T-helper 17 cell (primary cell): ENCODE data around the gene SLC15A3. TPM values are rescaled to one million over a fixed set of nuclear protein-coding genes. Genes with fewer than 3 reads are reported as not detected.

Experiments used
- ATAC-seq: fragments of 150-1000 bp; cut with Tn5 transposase; 2 replicates; pipeline ENCODE4 v1.10.0; 2021; ENCODE audit warnings: mild to moderate bottlenecking, moderate library complexity
- DNase-seq, 3 donors: peaks; one replicate each; pipeline versions ENCODE4 v3.0.0 to v3.0.0-alpha.2; 2020 to 2021
- H3K9me3 ChIP-seq: one replicate; pipeline ENCODE4 v1.7.0; 2013; ENCODE audit warnings: low read length, mild to moderate bottlenecking; ENCODE audit not compliant: control insufficient read depth, poor library complexity, severe bottlenecking
- H3K27ac Mint-ChIP-seq: one replicate; pipeline ENCODE4 v1.8.0; 2022; ENCODE audit warnings: mild to moderate bottlenecking, moderate library complexity, mixed read lengths
- H3K27me3 Mint-ChIP-seq: one replicate; pipeline ENCODE4 v1.8.0; 2022; ENCODE audit warnings: mixed read lengths
- H3K36me3 Mint-ChIP-seq: one replicate; pipeline ENCODE4 v1.8.0; 2022; ENCODE audit warnings: low read depth, mixed read lengths
- H3K4me1 Mint-ChIP-seq: one replicate; pipeline ENCODE4 v1.8.0; 2022; ENCODE audit warnings: mild to moderate bottlenecking, mixed read lengths
- H3K4me3 Mint-ChIP-seq: one replicate; pipeline ENCODE4 v1.8.0; 2022; ENCODE audit warnings: mild to moderate bottlenecking, moderate library complexity, mixed read lengths
- total RNA-seq, 4 donors: library from RNA in 2 of 4; stranded (reverse) in 2 of 4; gene quantifications; one replicate each; pipeline ENCODE4 v1.2.3 and lab custom pipeline; 2022 to 2026

SLC15A3 gene
- total RNA-seq, 2 donors from 2014 or later, result 3.5 to 11.2 TPM

DNA sequence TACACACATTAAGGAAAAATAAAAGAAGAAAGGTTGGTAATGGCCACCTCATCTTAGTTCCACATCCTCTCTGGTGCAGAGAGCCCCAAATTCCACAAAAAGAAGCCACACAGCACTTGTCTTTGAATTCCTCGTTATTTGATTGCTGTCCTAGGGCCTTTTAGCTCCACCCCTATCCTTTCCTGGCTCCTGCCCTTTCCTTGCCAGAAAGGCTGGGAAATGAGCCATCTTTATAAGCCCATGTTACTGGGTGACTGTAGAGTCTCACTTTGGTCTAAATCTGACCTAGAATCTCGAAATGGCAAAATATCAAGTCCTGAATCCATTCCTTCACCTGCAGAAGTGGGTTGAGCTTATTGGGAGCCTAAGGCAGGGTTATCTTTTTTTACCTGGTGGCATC lies 32.0 kb downstream of the SLC15A3 start:
- Mint-ChIP-seq H3K4me3 (no peak overlapping the region), H3K36me3 (peaks cover 9% of the 10 kb centered on the region), H3K27me3 (peaks cover 14% of the 10 kb centered on the region), H3K4me1 (peaks cover 27% of the 10 kb centered on the region), H3K27ac (no peak overlapping the region)
- ATAC-seq (no peak), DNase-seq (no peak)
- no peaks in the 10 kb centered on the region for H3K9me3 ChIP-seq

GRCh38 chr11:60919320-60919719 lies 32.7 kb downstream of the SLC15A3 start:
- DNase-seq, result no peak
- Mint-ChIP-seq H3K27me3 (peaks cover 14% of the 10 kb centered on the region), H3K27ac (no peak overlapping the region), H3K4me3 (no peak overlapping the region), H3K36me3 (peaks cover 9% of the 10 kb centered on the region), H3K4me1 (peaks cover 29% of the 10 kb centered on the region)
- no peaks in the 10 kb centered on the region for H3K9me3 ChIP-seq
- no peak for ATAC-seq

DNA sequence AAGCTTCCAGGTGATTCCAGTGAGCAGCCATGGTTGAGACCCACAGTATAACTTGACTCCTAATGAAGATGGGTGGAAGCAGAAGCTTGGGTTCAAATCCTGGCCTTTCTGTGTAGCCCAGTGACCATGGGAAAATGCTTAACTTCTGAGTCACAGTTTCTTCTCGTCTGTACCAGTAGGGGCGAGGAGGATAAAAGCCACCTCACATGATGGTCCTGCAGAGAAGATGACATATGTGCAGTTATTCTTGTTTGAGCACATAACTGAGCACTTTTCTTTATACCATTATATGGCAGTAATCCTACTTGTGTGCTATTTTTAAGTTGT lies 33.1 kb downstream of the SLC15A3 start:
- Mint-ChIP-seq H3K4me3 (no peak overlapping the region), H3K27ac (no peak overlapping the region)
- H3K9me3 ChIP-seq, result no peaks in the 10 kb centered on the region

DNA sequence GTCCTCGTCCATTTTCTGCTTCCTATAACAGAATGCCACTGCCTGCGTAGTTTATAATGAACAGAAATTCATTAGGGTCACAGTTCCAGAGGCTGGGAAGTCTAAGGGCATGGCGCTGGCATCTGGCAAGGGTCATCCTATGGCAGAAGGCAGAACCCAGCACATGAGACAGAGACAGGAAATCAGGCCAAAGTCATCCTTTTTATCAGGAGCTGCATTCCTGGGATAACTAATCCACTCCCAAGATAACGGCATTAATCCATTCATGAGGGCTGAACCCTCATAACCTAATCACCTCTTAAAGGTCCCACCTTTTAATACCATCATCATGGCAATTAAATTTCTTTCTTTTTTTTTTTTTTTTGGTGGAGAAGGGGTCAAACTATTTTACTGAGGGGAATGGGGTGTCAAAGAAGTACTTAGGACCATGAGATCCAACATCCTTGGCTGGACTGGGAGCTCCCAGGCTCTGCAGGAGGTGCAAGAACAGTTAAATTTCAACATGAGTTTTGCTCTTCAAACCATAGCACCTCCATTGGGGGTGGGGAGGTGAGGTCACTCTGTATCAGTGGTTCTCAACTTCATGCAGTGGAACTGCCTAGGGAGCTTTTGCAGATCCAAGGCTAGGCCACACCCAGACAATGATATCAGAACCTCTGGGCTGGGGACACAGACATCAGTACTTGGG lies 33.6 kb downstream of the SLC15A3 start:
- ATAC-seq (no peak), DNase-seq (no peak)
- H3K9me3 ChIP-seq, result no peaks in the 10 kb centered on the region
- Mint-ChIP-seq H3K4me3 (no peak overlapping the region), H3K4me1 (peaks cover 35% of the 10 kb centered on the region), H3K27me3 (peaks cover 10% of the 10 kb centered on the region), H3K36me3 (peaks cover 11% of the 10 kb centered on the region), H3K27ac (no peak overlapping the region)

More for the DNA sequence above, 33.1 kb downstream of the SLC15A3 start:
- H3K36me3 Mint-ChIP-seq, result peaks cover 11% of the 10 kb centered on the region
- DNase-seq, result no peak
- H3K27me3 Mint-ChIP-seq, result peaks cover 14% of the 10 kb centered on the region
- H3K4me1 Mint-ChIP-seq, result peaks cover 31% of the 10 kb centered on the region
- ATAC-seq, result no peak

DNA sequence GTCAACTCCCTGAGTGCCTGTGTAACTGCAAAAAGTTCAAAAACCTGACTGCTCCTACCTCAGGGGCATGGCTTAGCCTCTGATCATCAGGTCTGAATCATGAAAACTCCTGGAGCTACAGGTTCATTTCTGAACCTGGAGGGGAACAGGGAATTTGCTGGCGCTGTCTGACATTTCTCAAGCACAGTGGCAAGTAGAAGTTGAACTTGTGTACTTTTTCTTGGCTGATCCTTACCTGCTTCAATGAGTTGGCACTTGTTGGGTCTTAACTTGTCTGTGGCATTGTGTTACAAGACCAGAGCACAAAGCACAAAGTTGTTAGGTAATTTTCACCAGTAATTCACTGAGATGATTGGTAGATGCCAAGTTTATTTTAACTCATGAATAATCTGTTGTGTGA lies 34.7 kb downstream of the SLC15A3 start:
- ATAC-seq, result no peak
- H3K9me3 ChIP-seq, result no peaks in the 10 kb centered on the region
- peaks cover 2% of the 10 kb centered on the region for H3K27me3 Mint-ChIP-seq
- H3K36me3 Mint-ChIP-seq, result peaks cover 8% of the 10 kb centered on the region
- H3K27ac Mint-ChIP-seq, result no peak overlapping the region
- no peak for DNase-seq
- H3K4me1 Mint-ChIP-seq, result peaks cover 30% of the 10 kb centered on the region
- peak overlapping the region; percentile 39 for H3K4me3 Mint-ChIP-seq

DNA sequence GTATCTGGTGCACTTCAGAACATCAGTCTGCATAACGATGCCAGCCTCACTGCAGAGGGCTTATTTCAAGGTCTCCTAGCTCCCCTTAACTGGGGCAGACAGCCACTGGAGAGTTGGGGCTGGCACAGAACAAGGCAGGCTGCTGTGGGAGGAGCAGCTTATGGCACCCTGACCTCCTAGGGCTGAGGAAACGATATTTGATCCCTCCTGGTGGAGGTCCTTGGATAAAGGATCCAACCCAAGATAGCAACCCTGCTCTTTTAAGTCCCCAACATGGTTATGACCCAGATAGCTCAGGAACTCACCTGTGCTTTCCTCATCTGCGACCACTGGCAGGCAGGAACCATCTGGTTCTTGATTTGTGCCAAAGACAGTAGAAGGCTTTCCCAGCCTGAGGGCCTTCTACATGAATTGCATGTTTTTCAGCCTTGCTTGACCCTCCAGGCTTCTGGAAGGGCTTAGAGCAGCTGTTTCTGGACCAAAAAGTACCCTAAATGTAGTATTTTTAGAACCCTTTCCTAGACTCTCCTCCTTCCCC lies 35.2 kb downstream of the SLC15A3 start:
- no peak for ATAC-seq
- Mint-ChIP-seq H3K27ac (no peak overlapping the region), H3K4me3 (peak overlapping the region; percentile 39), H3K4me1 (peaks cover 32% of the 10 kb centered on the region), H3K36me3 (peaks cover 7% of the 10 kb centered on the region), H3K27me3 (peaks cover 3% of the 10 kb centered on the region)
- DNase-seq, result no peak
- H3K9me3 ChIP-seq, result no peaks in the 10 kb centered on the region

GRCh38 chr11:60915248-60915914 lies 36.6 kb downstream of the SLC15A3 start:
- H3K4me3 Mint-ChIP-seq, result peak overlapping the region; percentile 100
- peaks cover 32% of the 10 kb centered on the region for H3K4me1 Mint-ChIP-seq
- H3K36me3 Mint-ChIP-seq, result peaks cover 5% of the 10 kb centered on the region
- H3K9me3 ChIP-seq, result no peaks in the 10 kb centered on the region
- H3K27ac Mint-ChIP-seq, result peak overlapping the region; percentile 77
- peak; percentile 34 to 49 (median 39) for DNase-seq
- ATAC-seq, result peak; percentile 48
- peaks cover 4% of the 10 kb centered on the region for H3K27me3 Mint-ChIP-seq

DNA sequence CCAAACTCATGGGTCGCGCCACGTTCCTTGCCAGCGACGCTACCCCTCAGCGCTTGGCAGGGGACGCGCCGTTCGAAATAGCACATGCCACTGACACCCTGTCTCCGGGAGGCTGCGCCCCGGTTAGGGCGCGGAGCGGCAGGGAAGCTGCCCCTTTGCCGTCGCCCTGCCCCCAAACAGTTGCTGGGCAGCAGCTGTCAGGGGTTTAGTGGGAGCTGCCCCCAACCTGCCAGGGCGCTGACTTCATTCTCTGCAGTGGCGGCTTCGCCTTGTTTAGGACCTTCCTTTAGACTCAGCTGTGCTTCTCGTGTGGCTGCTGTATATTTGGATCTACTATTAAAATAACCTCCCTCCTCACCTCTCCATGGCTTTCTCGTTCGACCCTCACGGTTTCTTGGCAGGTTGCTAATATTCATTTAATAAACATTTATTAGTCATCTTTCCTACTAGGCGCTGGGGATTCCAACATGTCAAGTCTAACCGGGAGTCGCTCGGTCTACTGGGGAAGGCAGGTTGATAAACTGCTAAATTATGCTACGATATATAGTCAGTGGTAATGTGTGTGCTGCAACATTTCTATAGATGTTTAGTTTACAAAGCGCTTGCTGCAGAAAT lies 37.2 kb downstream of the SLC15A3 start:
- peak; percentile 36 for ATAC-seq

DNA sequence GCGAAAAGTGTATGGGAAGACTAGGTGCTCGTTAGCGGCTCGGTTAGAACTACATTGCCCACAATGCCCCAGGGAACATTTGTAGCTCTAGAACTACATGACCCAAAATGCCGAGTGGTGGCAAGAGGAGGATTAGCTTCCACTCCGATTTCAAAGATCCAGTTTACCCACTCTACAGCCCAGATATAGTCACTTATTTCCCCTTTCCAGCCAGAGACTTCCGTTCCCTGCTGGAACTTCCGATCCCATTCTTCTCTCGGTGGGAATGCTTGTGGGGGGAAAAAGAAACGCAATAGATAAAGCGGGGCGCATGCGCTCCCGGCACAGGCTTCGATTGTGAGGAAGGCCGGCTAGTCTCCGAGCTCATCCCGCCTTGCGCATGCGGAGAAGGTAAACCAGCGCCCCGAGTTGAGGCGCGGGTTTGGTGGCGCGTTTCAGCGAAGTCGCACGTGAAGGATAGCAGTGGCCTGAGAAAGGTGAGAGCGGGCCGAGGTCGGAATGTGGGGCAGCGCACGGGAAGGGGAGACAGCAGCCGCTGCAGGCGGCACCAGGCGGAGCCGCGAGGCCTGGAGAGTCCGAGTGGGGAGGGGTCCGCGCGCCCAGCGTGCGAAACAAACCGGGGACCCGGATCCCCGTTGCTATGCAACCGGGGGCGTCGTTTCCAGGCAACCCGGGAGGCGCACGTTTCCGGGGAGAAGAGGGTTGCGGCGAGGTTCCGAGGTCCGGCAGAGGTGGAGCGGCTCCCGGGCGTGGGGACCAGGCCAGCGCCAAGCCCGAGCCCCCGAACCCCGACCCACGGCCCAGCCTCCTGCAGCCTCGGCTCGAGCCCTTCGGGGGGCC lies 38.0 kb downstream of the SLC15A3 start, which contains the start of gene TMEM109:
Gene TMEM109 (plus strand): TSS at position 366 of the 840 bp plus-strand sequence. CDS start 5,536 bp downstream, outside the sequence.
- peak within 1 kb of the TSS; percentile 100 for H3K4me3 Mint-ChIP-seq
- H3K9me3 ChIP-seq, result no peaks in the 10 kb centered on the region
- DNase-seq, result peak; percentile 77 to 82 (median 81)
- H3K36me3 Mint-ChIP-seq, result peaks cover 2% of the 10 kb centered on the region
- H3K27me3 Mint-ChIP-seq, result peaks cover 4% of the 10 kb centered on the region
- peak; percentile 83 for ATAC-seq
- H3K27ac Mint-ChIP-seq, result peak within 1 kb of the TSS; percentile 100
- H3K4me1 Mint-ChIP-seq, result peaks cover 32% of the 10 kb centered on the region

More for the DNA sequence above, 37.2 kb downstream of the SLC15A3 start:
- no peaks in the 10 kb centered on the region for H3K9me3 ChIP-seq
- Mint-ChIP-seq H3K4me1 (peaks cover 32% of the 10 kb centered on the region), H3K27ac (peak overlapping the region; percentile 100), H3K27me3 (peaks cover 4% of the 10 kb centered on the region), H3K4me3 (peak overlapping the region; percentile 100), H3K36me3 (peaks cover 2% of the 10 kb centered on the region)
- DNase-seq, result peak in 1 of 3 donors; percentile 22

DNA sequence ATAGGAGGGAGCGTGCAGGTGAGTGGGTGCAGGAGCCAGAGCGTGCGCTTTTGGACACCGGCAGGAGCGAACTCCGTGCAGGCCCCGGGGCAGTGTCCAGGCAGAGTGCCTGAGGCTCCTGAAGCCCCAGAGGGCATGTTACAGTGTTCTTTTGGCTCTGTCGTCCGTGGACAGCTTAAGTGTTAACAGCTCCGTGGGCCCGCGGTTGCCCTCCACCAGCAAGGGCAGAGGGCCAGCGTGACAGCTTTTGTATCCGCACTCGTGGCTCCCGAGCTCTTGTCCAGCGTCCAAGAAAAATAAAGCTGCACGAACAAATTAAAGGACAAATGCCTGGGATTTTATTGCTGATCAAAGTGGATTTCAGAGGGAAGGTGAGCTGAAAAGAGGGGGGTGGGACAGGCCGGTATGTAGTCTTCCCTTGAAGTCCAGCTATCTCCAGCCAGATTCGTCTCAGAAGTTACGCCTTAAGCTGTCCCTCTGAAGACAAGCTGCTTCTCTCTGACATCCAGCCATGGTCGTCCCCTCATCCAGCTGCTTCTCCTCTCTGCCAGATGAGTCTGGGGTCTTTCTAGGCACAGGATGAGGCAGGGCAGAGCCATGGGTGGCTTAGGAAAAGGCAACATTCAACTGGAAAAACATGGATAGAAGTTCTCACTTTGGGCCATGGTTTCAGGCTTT lies 39.0 kb downstream of the SLC15A3 start:
- DNase-seq, result no peak
- peaks cover 30% of the 10 kb centered on the region for H3K4me1 Mint-ChIP-seq

GRCh38 chr11:60912223-60912850 lies 39.6 kb downstream of the SLC15A3 start:
- H3K27ac Mint-ChIP-seq, result peak overlapping the region; percentile 69
- DNase-seq (no peak), ATAC-seq (no peak)
- H3K4me3 Mint-ChIP-seq, result peak overlapping the region; percentile 51
- peaks cover 4% of the 10 kb centered on the region for H3K27me3 Mint-ChIP-seq
- peaks cover 2% of the 10 kb centered on the region for H3K36me3 Mint-ChIP-seq
- H3K4me1 Mint-ChIP-seq, result peaks cover 32% of the 10 kb centered on the region
- no peaks in the 10 kb centered on the region for H3K9me3 ChIP-seq

More for the DNA sequence above, 39.0 kb downstream of the SLC15A3 start:
- ATAC-seq, result no peak
- H3K27me3 Mint-ChIP-seq, result peaks cover 4% of the 10 kb centered on the region
- H3K4me3 Mint-ChIP-seq, result peak overlapping the region; percentile 100
- H3K9me3 ChIP-seq, result no peaks in the 10 kb centered on the region
- H3K27ac Mint-ChIP-seq, result peak overlapping the region; percentile 100
- peaks cover 2% of the 10 kb centered on the region for H3K36me3 Mint-ChIP-seq
